ENCODE measurements around the gene CCDC158. TPM values are rescaled to one million over a fixed set of nuclear protein-coding genes. Genes with fewer than 3 reads are reported as not detected.

CCDC158 gene
- total RNA-seq, 1 donor from 2014 or later, result 0.17 TPM

GRCh38 chr4:76339364-76339763 is 81.6 kb downstream of the CCDC158 start:
- no peak for DNase-seq (ENCODE audit: low read depth)
- no peak overlapping the region for H3K4me3 ChIP-seq (ENCODE audit: low read depth, low read length)
- TF ChIP-seq CTCF (conservative IDR thresholded peaks at IDR 0.05; ENCODE audit: low read depth, low read length), result no peak

GRCh38 chr4:76334885-76335284 is 86.1 kb downstream of the CCDC158 start:
- DNase-seq (ENCODE audit: low read depth), result no peak
- TF ChIP-seq CTCF (conservative IDR thresholded peaks at IDR 0.05; ENCODE audit: low read depth, low read length), result no peak
- no peak overlapping the region for H3K4me3 ChIP-seq (ENCODE audit: low read depth, low read length)

GRCh38 chr4:76326515-76326914 is 94.4 kb downstream of the CCDC158 start:
- no peak for TF ChIP-seq CTCF (conservative IDR thresholded peaks at IDR 0.05; ENCODE audit: low read depth, low read length)
- H3K4me3 ChIP-seq (ENCODE audit: low read depth, low read length), result no peak overlapping the region
- DNase-seq (ENCODE audit: low read depth), result no peak

GRCh38 chr4:76325072-76325471 is 95.9 kb downstream of the CCDC158 start:
- TF ChIP-seq CTCF (conservative IDR thresholded peaks at IDR 0.05; ENCODE audit: low read depth, low read length), result no peak
- no peak for DNase-seq (ENCODE audit: low read depth)

GRCh38 chr4:76322236-76322635 is 98.7 kb downstream of the CCDC158 start:
- H3K4me3 ChIP-seq (ENCODE audit: low read depth, low read length), result no peak overlapping the region
- no peak for DNase-seq (ENCODE audit: low read depth)
- TF ChIP-seq CTCF (conservative IDR thresholded peaks at IDR 0.05; ENCODE audit: low read depth, low read length), result no peak

More at GRCh38 chr4:76325072-76325471, 95.9 kb downstream of the CCDC158 start:
- H3K4me3 ChIP-seq (ENCODE audit: low read depth, low read length), result no peak overlapping the region

GRCh38 chr4:76316131-76316530 is 104.8 kb downstream of the CCDC158 start:
- TF ChIP-seq CTCF (conservative IDR thresholded peaks at IDR 0.05; ENCODE audit: low read depth, low read length), result no peak
- no peak overlapping the region for H3K4me3 ChIP-seq (ENCODE audit: low read depth, low read length)
- no peak for DNase-seq (ENCODE audit: low read depth)

- DNase-seq (ENCODE audit: low read depth), result no peak
- TF ChIP-seq CTCF (conservative IDR thresholded peaks at IDR 0.05; ENCODE audit: low read depth, low read length), result no peak
Observed at GRCh38 chr4:76315267-76315918, 105.5 kb downstream of the CCDC158 start.

More at GRCh38 chr4:76315267-76315918, 105.5 kb downstream of the CCDC158 start:
- H3K4me3 ChIP-seq (ENCODE audit: low read depth, low read length), result no peak overlapping the region
